Activated CD4-positive, alpha-beta T cell treated with anti-CD3 and anti-CD28 coated beads, Interleukin-2, amount 50 U/mL, for 16 hours (primary cell): Measurements from ENCODE around the gene RPIA.
"Not testable (repeated sequence)": the region's sequence is repeated elsewhere in the genome, so short reads cannot be mapped to it uniquely, and the experiment has no call there.

Source experiments
- DNase-seq: peaks from one replicate; pipeline ENCODE4 v3.0.0-alpha.2; 2020

Gene RPIA

DNA sequence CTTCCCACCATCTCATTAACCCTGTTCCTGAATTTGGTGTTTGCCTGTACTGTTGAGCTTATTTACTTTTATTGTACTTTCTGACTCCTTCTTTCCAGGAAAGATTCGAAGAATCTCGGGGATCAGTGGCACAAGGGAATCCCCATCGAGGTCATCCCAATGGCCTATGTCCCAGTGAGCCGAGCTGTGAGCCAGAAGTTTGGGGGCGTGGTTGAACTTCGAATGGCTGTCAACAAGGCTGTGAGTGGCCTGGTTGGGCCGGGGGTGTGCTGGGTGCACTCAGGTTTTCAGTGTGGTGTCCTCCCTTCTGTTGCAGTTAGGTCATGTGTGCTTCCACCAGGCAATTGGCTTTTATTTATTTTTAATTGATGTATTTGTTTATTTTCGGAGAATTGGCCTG, 45.0 kb downstream of the RPIA start:
- no peak for DNase-seq

DNA sequence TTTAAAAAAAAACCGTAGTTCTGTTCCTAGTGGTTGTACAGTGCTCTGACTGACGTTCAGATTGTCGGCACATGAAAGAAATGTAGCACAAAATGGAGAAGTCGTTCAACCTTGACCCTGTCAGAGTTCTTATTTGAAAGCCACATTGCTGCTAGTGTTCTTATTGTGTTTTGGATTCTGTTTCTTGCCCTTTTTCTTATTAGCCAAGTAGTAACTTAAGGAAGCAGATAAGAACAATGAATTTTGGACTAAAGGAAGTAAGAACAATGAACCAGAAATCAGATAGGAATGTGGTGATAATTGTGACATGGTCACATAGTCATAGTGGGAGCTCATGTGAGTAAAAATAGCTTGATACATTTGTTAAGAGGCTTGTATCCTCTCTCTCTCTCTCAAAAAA, 45.9 kb downstream of the RPIA start:
- DNase-seq, result no peak

DNA sequence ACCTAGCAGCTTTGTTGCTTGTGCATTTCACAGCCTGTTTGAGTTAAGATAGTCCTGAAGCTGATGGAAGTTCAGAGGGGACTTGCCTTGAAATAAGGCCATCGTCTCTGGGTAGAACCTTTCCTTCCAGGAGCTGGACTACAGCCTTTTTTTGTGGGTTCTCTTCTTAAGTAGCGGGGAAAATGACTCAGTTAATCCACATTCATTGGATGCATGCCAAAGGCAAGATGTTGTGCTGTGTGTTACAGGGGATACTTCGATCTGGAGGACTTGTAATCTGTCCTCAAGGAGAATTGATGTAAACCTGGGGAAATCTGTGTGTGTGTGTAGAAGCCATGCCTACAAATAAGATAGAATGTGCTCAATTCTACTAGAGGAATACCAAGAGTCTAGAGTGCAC, 46.8 kb downstream of the RPIA start:
- no peak for DNase-seq

DNA sequence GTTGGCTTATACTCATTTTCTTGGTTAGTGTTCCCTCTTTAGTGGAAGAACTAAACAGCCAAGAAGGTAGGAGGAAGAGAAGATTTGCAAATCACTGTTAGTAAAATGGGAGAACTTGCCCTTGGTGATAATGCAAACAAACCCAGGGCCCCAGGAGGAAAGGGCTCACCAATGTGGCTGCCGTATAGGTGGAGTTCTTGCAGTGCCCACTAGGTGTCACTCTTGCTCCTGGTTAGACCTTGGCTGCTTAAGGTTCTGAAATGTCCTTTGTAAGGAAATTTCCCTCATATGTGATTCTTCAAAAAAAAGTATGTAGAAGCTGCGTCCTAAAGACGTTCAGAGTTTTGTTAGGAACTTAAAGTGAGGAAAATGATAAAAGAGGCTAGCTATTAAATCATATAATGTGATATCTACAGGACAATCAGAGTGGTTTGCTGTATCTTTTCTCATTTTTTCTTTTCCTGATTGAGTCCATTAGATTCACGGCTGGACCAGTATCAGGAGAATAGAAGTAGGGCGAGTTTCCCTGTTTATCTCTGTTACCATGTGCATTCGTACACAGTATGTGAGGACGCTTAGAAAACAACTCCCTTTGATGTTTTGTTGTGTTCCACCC, 48.6 kb downstream of the RPIA start:
- DNase-seq, result peak; percentile 74

DNA sequence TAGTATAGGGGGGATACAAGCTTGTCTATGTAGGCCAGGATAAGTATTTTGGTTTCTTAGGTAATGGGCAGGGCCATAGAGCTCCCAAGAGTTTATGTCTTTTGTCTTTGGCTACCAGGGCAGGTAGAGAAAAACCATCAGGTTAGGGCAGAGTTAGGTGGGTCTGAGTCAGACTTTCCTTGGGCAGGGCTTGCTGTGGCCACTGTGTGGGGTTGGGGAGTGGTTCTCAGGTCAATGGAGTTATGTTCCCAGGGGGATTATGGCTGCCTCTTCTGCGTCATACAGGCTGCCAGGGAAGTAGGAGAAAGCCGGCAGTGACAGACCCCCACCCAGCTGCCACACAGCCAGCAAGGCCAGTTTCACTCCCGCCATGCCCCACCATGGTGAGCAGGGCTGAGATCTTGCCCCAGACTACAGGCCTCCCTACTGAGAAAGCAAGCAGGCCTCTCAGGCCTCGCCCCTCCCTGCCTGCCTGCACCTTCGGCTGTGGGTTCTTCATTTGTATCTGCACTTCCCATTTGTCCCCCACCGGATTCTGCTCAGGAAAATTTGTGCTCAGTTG, 55.5 kb downstream of the RPIA start:
- no peak for DNase-seq

DNA sequence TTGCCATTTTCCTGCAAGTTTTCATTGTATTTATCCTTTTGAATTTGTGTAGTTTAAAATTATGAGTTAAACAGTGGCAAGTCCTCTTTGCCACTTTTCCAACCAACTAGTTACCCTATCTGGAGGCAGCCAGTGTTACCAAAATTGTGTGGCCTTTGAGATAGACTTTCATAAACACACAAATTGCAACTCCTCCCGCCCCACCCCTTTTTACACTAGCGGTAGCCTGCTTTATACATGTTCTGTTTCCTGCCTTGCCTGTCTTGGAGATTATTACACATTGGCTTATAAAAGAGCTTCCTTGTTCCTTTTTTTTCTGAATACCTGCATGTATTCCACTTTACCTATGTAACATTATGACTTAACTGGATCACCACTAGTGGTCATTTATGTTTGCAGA, 56.5 kb downstream of the RPIA start:
- no peak for DNase-seq

DNA sequence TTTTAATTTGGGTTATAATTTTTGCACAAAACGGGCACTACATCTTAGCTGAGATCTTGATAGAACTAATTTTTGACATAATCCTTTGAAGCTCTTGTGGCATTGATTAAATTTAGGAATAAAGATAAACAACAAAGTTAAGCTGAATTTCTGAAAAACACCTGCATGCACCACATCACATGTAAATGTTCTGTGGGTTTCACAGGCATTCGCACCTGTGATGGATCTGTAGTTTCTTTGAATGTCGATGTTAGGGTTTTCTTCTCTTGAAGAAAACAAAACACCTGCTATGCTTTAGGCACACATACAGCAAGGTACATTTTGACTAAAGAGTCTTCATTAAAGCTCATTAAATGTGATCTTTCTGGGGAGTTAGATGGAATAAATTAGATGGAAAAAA, 60.3 kb downstream of the RPIA start:
- no peak for DNase-seq

DNA sequence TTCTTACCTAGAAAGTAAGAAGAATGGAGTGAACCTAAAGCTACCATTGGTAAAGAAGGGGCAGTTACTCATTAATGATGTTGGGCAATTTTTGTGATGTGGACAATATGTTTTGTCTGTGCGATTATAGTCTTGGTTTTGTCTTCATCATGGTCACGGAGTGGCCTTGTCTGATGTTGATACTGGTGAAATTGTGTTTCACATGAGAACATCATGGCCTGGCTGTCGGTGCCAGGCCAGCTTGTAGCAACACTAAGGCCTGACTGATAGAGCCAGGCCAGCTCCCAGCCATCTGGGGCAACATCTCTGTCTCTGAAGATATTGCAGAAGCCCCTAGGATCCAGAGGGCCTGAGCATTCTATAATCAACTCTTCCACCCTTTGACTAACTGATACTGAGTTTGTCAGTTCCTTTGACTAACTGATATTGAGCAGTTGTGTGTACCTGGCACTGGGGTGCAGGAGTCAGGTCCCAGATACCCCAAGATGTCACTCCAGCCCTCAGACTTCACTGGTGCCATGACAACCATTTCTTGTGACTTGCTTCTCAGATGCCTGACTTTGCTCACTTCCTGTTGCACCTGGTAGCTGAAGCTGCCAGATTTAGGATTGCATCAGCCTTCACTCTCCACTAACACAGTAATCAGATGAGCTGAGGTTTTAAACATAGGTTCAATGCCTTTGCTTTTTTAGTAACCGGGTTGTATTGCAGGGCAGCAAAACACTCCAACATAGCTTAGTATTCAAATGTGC, 62.5 kb downstream of the RPIA start:
- DNase-seq, result peak; percentile 72

DNA sequence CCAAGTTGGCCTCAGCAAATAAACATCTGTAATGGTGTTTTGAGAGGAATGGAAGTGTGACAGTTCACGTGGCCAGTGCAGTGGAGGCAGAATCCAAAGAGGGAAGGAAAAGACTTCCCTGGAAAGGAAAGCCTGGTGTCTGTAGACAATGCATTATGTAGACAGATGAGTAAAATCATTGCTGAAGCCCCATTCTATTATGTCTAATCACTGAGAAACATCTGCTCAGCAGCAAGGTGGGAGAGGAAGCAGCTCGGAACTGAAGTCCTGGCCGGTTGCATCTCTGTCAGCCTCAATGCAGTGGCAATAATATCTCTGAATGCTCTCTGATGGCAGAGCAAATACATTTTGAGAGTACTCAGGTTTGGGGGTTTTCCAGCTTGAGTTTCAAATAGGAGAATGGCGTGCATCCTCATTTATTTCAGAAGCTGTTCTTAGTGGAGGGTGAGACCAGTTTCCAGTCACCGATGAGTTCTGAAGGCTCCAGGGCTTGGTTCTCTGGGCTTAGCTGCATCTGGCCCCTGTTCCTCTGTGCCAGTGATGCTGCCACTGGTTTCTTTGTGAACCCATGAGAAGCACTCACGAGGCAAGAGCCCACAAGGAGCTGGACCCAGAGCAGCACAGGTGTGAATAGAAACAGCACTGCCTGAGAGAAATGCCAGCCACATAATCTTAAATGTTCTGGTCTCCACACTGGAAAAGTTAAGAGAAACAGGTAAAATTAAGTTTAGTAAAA, 63.3 kb downstream of the RPIA start:
- DNase-seq, result peak; percentile 12

DNA sequence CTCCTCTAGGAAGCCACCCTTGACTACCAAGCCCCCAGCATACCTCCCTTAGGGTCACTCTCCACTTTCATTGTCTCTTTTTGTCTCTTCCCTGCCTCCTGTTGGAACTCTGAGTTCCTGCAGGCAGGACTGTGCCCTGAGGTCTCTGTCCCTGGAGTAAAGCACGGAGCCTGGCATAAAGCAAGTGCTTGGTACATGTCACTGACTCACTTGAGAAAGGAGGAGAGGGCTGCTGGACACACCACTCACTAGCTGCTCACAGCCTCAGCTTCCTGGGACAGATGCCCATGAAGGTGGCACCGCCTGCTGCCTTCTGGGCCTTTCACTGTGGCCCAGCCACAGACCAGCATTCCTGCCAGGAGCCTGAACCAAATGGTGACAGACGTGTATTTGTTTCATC, 64.4 kb downstream of the RPIA start:
- no peak for DNase-seq

DNA sequence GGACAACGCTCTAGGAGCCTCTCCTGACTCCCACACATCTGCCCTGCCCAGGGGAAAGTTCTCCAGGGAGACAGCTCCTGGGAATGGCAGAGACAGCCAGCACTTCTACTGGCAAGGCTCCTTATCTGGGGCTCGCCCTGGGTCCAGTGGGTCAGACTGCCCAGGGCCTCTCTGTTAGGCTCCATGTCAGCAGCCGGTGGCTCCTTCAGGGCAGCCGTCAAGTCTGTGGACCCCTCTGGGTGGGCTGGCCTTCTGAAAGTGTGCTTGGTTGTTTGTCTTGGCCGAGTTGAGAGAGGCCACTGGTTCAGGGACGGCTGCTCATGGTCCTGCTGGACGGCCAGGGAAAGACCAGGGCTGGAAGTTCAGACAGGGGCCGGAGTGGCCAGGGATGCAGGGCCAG, 65.6 kb downstream of the RPIA start:
- DNase-seq, result no peak

DNA sequence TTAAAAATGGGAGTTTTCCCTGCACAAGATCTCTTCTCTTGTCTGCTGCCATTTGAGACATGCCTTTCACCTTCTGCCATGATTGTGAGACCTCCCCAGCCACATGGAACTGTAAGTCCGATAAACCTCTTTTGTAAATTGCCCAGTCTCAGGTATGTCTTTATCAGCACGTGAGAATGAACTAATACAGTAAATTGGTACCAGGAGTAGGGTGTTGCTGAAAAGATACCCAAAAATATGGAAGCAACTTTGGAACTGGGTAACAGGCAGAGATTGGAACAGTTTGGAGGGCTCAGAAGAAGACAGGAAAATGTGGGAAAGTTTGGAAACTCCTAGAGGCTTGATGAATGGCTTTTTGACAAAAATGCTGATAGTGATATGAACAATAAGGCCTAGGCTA, 67.2 kb downstream of the RPIA start:
- not testable (repeated sequence) for DNase-seq

DNA sequence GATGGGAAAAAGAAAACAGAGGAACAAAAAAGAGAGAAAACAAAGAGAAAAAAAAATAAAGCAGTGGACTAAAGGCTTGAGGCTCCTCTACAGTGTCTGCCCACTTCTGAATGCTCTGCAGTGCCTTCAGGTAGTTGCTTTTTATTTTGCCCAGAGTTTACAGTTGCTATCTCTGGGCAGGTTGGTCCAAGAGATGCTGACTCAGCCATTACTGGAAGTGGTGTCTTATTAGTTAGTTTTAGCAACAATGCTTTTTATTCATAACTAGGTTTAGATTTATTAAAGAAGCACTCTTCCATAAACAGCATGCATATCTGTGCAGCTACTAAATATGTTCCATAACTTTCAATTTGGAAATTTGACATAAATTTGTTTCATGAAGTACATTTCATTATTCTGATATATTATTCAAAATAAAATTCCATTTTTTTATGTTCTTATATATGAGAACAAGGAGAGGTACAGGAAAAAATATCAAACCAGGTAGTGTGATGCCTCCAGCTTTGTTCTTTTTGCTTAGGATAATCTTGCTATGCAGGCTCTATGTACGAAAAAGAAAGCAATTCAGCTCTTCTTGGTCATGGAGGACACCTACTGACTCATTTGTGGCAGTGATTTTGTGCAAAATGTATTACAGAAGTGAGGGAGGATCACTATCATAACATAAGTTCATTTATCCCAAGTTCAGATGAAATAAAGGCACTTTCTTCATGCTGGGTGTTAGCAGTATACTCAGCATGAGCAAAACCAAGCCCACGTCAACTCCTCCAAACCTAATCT, 69.5 kb downstream of the RPIA start:
- DNase-seq, result no peak

DNA sequence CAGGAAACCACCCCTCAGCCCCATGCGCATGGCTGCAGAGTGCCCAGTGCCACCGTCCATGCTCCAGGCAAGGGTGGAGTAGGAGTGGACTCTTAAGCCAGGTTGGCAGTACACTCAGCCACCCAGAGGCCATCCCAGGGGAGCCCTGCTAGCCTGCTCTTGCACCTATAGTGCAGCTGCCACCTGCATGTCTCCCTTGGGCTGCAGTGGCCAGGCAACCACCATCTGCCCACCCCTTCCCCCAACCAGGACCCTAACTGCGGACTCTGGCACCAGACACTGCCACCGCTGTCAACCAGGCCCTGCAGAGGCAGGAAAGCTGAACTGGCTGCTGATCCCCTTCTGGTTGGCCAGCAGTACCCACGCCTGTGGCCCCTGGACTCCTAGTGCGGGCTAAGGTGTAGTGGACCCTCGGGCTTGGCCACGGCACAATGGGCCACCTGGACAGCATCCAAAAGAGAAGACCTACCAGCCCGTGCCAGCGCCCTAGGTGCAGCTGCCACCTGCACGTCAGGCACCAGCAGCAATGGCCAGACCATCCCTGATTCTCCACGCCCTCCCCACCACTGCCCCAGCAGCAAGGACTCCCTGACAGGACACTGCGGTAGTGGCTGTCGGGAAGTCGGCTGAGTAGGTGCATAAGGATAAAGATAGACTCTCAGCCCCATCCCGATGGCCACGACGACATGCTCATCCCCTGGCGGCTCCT, 72.8 kb downstream of the RPIA start:
- no peak for DNase-seq

DNA sequence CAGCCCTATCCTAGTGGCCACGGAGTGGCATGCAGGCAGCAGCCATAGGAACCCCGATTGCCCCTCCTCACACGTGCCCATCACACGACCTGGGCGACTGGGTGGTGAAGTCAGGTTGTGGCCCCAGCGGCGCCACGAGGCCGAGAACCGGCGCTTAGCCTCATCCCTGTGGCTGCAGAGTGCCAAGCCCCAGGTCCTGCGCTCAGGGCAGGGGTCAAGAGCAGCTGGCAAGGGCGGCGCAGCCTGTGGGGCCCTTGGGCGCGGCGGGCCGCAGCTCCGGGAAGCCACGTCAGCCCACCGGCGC, 73.3 kb downstream of the RPIA start:
- DNase-seq, result no peak

DNA sequence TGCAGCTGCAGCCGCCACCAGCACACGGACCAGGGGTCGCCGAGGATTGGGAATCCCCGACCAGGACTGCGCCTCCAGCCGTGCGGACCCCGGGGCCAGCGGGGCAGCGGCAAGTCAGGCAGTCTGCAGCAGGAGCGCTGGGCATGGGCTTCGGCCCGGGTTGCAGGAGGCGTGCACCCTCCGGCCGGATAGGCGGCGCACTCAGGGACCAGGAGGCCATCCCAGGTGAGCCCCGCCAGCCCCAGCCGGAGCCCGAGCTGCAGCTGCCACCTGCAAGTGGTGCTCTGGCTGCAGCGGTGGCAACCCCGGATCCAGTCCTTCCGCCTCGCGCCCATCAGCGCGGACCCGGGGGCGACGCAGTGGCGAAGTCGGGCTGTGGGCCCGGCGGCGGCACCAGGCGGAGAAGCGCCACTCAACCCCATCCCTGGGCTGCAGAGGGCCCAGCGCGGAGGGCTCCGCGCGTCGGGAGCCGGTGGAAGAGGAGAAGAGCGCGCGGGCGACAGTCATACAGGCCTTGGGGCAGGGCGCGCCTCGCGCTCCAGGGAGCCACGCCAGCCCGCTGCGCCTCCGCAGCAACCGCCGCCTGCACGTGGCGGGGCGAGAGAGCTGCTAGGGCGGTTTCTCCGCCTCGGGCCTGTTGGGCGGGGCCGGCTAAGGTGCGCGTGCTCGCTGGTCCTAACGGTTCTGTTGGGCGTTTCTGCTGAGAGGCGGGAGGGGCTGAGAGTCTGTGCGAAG, 73.8 kb downstream of the RPIA start:
- DNase-seq, result peak; percentile 61

DNA sequence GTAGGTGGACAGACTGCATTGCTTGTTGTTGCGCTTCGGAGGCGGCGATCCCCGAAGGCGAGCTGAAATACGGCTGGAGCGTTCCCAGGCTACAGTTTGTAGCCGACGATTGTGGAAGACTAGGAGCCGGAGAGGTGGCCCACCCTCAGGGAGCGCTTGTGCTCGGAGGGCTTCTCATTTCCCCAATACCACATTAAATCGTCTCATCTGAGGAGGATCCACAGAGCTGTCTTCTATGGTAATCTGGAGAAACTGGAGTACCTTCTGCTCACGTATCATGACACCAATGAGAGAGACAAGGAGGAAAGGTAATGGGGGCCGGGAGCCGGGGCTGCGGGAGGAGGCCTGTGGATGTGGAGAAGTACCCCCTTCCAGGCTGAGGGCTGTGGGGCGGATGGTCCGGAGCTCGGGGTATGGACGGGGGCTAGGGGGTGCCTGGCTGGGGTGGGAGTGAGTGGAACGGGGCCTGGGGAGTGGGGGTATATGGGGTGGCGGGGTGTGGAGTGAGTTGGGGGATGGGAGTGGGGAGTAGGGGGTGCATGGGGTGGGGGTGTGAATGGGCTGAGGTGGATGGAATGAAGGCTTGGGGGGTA, 74.5 kb downstream of the RPIA start:
- not testable (repeated sequence) for DNase-seq

DNA sequence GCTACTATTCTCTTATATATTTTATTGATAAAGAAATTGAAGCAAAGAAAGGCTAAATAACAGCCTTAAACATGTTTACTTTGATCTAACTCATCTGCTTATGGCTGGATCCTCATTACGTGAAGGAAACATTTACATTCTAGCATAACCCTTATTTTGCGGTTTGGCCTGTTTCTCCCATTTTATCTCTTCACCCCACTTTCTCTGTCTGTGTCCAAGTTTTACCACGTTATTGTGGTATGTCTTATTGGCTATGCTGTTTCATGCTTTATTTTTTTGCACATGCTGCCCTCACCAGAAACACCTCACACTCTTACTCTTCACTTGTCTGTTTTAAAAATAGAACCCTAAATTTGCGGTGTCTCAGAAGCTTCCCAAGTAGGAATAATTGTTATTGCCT, 78.5 kb downstream of the RPIA start:
- no peak for DNase-seq

DNA sequence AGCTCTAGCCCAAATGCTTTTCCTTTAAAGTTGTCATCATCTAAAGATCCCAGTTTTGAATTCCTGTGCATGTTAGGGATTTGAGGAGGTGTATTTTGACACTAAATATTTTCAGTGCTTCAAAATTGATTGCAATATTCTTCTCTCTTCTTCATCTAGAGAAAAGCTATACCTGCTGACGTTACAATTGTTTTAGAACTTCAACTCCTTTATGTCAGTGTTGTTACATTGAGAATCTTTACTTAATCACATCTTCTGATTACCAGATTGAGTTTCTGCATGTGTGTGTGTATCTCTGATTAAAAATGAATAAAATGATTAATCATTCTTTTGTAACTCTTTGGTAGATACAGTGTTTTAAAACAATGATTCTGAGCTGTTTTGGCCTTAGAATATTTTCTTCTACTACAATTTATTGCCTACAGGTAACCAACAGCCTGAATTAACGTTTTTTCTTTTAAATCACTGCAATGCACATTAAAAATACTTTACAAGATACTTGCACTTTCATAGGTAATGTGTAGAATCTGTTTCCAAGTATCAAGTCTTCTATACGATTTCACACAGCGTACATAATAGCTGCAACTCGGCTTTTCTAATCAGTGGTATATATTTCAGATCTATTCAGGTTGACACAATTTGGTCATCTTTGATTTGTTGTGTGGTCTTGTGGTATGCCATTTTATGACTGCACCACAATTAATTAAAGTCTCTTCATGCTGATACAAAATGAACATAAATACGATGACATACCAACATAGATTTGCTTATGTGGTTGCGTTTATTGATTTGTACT, 82.0 kb downstream of the RPIA start:
- DNase-seq, result not testable (repeated sequence)

DNA sequence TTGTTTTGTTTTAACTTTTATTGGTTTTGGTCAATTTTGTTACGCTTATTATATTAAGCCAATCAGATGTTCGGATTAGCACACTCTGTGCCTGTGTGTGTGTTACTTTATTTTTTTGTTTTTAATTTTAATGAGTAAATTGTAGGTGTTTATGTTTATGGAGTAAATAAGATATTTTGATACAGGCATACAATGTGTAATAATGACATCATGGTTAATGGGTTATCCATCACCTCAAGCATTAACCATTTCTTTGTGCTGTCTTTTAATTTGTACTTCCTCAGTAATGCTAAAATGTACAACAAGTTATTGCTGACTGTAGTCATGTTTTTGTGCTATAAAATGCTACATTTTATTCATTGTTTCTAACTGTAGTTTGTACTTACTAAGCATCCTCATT, 97.7 kb downstream of the RPIA start:
- DNase-seq, result not testable (repeated sequence)

DNA sequence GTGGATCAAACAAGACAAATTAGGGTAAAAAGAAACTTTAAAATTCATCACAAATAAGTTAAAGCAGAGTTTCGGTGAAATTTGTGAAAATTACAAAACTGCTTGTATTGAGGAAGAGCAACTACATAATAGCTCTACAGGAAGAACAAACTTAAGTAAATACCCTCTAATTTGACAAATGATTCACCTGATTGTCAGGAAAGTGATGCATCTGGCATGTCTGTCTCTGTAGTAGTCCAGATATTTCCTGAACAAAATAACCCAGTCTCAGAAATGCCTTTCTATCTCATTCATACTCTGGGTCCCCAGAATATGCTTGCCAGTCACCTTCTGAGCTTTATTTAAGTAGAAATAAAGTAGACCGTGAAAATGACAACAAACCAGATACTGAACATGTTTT, 104.5 kb downstream of the RPIA start:
- DNase-seq, result not testable (repeated sequence)
